Activated CD4-positive, alpha-beta T cell treated with anti-CD3 and anti-CD28 coated beads, Interleukin-10, Interleukin-2, amounts not matched to agents 100 ng/mL and 50 ng/mL, durations not matched to agents 16 hours and 8 hours (primary cell): ENCODE measurements around the gene KRTAP3-2.
"Not testable (repeated sequence)": the region's sequence is repeated elsewhere in the genome, so short reads cannot be mapped to it uniquely, and the experiment has no call there.

Experiments used
- DNase-seq: peaks from one replicate; pipeline ENCODE4 v3.0.0-alpha.2; 2020

Gene KRTAP3-2

DNA sequence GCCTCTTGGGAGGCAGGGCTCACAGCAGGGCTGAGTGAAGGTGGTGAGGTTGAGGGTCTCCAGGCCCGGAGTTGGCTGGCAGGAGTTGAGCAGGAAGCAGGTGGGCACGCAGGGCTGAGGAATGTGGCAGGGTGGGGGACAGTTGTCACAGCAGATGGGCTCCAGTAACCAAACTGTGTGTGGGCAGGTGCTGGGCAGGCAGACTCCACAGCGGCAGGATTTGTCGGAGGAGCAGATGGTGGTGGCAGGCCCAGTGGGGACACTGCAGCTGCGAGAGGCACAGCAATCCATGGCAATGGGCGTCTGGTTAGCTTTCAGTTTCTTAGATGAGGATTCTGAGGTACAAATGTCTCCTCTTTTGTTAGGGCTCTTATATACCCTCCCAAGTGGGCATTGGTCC, at the start of gene KRTAP3-2:
KRTAP3-2 (minus strand) TSS at position 344 of the 400 bp plus-strand sequence; CDS start at position 291, 53 bp downstream.
- not testable (repeated sequence) for DNase-seq

DNA sequence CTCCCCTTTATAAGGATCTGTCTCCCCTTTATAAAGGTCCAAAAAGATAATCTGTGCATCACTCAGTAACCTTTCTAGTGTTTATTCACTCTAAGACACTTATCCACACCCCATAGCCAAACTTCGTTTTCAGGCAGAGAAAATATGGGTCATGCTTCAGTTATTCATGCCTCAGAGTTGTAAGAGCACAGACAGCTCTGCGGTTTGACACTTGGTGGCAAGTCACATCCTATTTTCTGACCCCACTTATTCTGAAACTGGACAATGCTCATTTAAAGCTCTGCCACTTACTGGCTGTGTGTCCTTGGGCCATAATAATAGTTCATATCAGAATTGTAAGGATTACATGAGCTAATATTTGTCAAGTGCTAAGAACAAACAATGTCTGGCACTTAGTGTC, 49.4 kb upstream of the KRTAP3-2 start:
- no peak for DNase-seq

DNA sequence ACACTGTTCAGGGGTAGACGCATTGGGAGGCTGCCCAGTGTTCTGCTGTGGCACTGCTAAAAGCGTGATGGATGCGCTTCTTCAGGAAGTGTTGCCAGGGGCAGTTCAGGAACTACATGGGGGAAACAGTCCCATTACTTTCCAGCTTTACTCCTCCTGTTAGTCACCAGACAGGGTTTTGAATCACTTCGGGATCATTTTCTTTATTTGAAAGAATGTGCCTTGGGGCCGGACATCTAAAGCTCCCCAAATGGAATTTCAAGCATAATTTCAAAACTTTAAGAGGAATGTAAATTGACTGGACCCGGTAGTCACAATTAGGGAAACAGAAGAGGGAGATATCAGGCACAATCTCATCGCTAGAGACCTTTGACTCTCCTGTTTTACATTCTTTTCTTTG, 48.7 kb upstream of the KRTAP3-2 start:
- no peak for DNase-seq

DNA sequence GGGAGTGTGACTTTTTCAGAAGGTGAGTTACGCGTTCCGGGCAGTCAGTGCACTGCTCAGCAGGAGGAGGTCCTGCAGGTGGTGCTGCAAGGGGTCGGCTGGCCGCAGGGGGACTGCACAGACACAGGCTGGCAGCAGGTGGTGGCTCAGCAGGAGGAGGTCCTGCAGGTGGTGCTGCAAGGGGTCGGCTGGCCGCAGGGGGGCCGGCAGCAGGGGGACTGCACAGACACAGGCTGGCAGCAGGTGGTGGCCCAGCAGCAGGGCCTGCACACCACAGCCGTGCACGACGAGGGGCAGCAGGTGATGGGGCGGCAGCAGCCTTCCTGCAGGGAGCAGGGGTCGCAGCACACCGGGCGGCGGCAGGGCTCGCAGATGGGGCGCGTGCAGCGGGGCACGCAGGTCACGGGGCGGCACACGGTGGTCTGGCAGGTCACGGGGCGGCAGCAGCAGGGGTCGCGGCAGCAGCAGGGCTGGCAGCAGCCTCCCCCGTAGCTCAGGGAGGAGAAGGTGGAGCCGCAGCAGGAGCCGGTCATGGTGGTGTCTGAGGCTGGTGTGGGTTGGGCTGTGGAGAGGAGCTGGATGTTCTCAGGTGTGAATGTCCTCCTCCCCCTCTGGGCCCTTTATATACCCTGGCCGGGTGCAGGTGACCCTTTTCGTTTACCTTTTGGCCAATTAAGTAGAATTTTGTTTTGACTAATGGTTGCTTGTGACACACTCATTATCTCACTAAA, 47.2 kb upstream of the KRTAP3-2 start, which contains the start of gene KRTAP2-1:
KRTAP2-1 (minus strand) TSS at position 582 of the 731 bp plus-strand sequence; CDS start at position 533, 49 bp downstream.
- DNase-seq = not testable (repeated sequence)

DNA sequence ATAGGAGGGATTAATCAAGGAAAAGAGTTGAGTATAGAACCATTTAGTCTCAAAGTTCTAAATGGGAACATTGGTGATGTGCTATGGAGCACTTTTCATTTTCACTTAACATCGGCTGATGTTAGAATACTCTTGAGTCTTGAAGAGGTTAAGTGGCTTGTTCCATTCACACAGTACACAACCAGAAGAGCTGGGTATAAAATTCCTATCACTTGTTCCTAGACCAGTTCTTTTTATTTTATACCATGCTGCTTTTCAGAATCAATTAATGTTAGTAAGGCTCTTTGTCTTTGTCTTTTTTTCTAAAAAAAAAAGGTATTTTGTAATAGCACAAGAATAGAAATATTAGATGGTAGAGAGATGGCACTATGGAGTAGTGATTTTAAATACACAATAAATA, 43.2 kb upstream of the KRTAP3-2 start:
- DNase-seq = no peak

DNA sequence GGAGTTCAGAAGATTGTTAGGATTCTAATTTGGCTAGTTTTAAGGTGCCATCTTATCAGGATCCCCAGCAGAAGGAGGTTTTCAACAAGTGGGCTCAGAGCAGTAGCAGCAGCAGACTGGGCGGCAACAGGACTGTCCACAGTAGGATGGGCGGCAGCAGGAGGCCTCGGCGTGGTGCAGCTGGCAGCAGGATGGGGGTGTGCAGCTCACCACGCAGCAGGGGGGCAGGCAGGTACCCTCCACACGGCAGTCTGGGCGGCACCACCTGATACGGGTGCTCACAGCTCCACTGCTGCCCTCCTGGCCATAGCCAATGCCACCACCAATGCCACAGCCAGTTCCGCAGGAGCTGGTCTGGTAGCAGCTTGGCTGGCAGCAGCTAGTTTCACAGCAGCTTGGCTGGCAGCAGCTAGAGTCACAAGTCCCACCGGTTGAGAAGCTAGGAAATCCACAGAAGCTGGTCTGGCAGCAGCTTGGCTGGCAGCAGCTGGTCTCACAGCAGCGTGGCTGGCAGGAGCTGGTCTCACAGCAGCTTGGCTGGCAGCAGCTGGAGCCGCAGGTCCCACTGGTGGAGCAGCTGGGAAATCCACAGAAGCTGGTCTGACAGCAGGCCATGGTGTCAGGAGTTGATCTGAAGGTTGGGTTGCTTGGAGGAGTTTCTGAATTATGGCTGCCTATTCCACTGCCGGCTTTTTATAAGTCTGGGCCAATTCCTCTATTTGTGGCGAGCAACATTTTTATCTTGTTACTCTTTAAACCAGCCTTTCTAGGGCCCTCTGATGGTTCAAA, 41.3 kb upstream of the KRTAP3-2 start, which contains the start of gene KRTAP1-1:
KRTAP1-1 (minus strand) TSS at position 668 of the 789 bp plus-strand sequence; CDS start at position 615, 53 bp downstream.
- not testable (repeated sequence) for DNase-seq

DNA sequence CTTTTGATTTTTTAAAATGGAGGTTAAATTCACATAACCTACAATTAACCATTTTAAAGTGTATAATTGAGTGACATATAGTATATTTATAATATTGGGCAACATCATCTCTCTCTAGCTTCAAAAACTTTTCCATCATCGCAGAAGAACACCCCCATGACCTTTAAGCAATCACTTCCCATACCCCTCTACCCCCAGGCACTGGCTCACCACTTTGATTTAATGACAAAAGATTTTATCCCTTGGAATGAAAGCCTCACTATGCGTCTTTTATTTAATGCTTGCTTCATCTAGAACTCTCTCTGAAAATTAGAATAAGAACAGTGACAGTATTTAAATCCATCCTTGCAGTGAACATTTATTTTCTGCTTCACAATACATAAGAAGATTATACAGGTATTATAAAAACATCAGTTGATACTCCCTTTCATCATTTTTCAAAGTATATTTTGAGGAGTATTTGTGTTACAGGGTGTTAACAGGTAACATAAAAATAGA, 38.2 kb upstream of the KRTAP3-2 start:
- no peak for DNase-seq

DNA sequence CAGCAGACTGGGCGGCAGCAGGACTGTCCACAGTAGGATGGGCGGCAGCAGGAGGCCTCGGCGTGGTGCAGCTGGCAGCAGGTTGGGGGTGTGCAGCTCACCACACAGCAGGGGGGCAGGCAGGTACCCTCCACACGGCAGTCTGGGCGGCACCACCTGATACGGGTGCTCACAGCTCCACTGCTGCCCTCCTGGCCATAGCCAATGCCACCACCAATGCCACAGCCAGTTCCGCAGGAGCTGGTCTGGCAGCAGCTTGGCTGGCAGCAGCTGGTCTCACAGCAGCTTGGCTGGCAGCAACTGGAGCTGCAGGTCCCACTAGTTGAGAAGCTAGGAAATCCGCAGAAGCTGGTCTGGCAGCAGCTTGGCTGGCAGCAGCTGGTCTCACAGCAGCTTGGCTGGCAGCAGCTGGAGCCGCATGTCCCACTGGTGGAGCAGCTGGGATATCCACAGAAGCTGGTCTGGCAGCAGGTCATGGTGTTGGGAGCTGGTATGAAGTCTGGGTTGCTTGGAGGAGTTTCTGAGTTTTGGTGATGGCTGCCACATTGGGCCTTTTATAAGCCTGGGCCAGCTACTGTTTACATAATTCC, 34.7 kb upstream of the KRTAP3-2 start, which contains the start of gene KRTAP1-3:
KRTAP1-3 (minus strand) TSS at position 529 of the 590 bp plus-strand sequence; CDS start at position 476, 53 bp downstream.
- not testable (repeated sequence) for DNase-seq

DNA sequence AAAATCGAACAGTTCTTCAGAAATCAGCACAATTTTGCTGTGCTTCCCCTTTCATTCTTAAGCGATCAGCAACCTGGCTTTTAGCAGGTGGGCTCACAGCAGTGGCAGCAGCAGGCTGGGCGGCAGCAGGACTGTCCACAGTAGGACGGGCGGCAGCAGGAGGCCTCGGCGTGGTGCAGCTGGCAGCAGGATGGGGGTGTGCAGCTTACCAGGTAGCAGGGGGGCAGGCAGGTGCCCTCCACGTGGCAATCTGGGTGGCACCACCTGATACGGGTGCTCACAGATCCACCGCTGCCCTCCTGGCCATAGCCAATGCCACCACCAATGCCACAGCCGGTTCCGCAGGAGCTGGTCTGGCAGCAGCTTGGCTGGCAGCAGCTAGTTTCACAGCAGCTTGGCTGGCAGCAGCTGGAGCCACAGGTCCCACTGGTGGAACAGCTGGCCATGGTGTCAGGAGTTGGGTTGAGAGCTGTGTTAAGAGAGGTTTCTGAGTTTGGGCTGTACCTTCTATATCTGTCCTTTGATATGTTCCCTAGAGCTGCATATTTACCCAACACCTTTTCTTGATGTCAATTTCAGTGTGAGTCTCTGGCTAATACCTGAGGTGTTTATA, 30.0 kb upstream of the KRTAP3-2 start, which contains the start of gene KRTAP1-4:
KRTAP1-4 (minus strand) TSS at position 563 of the 613 bp plus-strand sequence; CDS start at position 446, 117 bp downstream.
- DNase-seq = no peak

DNA sequence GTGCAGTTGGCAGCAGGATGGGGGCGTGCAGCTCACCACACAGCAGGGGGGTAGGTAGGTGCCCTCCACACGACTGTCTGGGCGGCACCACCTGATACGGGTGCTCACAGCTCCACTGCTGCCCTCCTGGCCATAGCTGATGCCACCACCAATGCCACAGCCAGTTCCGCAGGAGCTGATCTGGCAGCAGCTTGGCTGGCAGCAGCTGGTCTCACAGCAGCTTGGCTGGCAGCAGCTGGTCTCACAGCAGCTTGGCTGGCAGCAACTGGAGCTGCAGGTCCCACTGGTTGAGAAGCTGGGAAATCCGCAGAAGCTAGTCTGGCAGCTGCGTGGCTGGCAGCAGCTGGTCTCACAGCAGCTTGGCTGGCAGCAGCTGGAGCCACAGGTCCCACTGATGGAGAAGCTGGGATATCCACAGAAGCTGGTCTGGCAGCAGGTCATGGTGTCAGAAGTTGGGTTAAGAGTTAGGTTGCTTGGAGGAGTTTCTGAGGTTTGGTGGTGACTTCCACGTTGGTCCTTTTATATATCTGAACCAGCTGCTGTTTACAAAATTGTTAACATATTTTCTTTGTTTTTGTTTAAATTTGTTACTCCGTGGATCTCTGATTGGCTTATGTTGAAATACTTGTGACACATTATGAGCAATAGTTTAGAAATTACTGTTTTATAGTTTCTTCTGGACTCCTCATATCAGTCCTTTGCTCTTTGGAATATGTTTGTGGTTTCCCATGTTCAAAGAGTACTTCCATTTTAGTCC, 27.2 kb upstream of the KRTAP3-2 start, which contains the start of gene KRTAP1-5:
KRTAP1-5 (minus strand) TSS at position 494 of the 757 bp plus-strand sequence; CDS start at position 441, 53 bp downstream.
- no peak for DNase-seq

DNA sequence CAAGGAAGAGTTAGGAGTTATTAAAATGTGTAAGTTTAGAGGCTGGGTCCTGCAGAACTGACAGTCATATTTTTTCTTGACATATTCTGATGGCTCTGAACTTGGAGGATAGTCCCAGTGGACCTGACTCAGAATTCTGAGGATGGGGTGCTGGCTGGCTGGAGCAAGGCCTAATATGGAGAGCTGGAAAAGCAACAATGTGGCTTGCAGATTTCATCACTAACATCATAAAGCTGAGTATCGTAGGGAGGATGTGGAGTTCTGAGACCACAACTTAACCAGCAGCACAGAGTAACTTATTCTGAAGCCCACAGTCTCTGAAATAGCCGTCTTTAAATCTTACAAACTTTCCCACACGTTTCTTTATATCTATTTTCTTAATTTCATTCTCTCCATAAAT, 25.0 kb upstream of the KRTAP3-2 start:
- DNase-seq = no peak

DNA sequence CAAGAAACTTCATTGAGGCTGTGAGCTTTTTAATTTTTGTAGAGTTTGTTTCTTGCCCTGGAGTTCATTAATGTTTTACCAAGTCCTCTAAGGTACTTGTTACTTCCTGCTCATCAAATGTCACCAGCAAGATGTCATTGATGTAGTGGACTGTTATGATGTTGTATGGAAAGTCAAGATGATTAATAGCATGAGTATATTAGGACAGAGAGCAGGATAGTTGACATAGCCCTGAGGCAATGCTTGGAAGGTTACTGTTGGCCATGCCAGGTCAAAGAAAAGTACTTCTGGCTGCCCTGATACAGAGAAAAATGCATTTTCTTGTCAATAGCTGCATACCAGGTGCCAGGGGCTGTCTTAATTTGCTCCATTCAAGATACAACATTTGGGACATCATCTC, 20.6 kb upstream of the KRTAP3-2 start:
- DNase-seq = no peak

DNA sequence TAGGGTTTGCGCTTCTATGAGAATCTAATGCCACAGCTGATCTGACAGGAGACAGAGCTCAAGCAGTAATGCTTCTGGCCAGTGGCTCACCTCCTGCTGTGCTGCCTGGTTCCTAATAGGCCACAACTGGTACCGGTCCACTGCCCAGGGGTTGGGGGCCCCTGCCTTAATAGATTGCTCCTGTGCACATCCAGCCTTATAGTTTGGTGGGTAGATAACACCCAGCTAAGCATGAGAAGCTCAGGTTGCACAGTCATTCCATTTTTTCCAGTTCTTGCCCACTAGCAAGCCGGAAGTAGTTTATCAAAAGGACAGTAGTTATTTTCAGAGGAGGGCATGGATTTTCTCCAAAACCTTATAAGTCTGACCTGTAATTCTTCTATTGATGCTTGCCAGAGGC, 19.7 kb upstream of the KRTAP3-2 start:
- no peak for DNase-seq

DNA sequence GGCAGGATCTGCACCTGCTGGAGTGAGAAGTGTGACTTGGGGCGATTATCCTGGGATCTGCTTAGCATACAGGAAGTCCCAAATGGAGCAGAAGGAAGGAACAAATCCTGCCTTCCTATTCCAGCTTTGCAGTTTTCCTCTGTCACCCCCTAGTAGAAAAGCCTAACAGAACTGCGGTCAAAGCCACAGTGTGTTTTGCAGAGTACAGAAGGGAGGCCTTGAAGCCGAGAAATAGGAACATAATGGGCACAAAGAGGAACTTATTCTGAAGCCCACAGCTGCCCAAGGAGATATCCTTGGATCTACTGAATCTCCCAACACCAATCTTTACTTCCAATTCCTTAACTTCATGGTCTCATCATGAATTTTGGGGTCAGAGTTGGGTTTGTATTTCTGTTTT, 18.8 kb upstream of the KRTAP3-2 start:
- no peak for DNase-seq

DNA sequence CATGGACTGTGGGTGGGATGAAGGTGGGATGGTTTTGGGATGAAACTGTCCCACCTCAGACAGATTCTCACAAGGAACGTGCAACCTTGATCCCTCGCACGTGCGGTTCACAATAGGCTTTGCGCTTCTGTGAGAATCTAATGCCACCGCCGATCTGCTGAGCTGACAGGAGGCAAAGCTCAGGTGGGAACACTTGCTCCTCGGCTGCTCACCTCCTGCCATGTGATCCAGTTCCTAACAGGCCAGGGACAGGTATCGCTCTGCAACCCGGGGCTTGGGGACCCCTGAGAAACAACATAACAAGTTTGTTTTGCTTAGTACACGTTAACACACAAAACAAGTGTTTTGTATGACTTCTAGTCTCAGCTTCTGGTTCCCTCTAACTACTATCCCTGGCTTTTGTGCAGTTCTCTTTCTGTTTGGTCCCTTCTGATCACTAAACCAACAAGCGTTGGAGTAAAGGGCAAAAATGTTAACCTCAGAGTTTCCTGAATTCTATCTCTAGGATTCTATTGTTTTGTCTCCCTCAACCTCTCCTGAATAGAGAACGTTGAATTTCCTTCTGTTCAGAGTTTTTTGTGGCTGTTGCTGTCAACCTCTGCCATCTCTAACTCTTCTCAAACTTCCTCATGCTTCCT, 17.0 kb upstream of the KRTAP3-2 start:
- no peak for DNase-seq

DNA sequence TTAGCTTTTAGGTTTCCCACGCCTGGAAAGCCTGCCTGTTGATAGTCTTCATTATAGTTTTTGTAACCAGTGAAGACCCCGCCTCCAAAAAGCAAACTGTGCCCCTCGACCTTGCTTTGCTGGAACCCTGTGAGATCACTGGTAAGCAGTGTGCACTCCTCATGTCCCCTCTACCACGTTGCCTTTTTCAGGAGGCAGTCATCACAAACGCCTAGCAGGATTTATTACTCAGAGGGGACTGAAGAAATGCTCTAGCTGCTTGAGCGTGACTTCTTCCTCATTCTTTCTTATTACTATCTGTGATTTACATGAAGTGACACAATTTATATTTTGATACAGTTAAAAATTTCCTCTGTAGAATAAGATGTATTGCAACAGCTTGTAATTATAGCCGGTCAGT, 15.7 kb upstream of the KRTAP3-2 start:
- no peak for DNase-seq

DNA sequence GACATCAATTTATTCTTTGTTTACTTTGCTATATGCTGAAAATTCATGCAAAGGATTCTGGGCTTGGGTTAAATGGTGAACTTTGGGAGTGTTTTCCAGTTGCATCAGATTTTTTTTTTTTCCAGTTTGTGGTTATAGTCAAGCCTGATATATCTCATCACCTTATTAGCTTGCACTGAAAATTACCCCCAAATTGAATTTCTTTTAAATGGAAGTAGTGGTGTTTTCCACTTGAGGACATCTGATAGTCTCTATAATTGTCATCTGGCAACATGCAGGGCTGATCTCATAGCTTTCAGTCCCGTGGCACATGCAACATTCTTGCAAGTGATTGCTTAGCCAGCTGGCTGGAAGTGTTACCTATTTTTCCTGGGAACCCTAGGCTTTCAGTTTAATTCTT, 13.9 kb upstream of the KRTAP3-2 start:
- DNase-seq = no peak

DNA sequence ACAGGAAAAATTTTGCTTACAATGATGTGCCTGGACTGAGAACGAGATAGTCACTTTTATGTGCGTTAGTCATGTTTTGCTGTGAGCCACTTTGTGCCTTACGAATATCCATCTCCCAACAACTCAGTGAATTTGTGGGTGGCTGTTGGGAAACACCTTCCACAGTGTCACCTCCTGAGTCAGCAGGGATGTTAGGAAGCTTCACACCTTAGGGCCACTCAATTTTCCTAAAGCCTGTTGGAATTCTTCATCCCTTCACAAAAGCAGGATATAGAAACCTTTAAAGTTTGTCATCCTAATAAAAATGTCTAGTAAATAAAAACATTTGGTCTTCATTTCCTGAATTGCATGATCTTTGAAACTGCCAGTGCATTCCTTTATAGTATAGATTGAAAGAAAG, 13.5 kb upstream of the KRTAP3-2 start:
- DNase-seq = no peak

DNA sequence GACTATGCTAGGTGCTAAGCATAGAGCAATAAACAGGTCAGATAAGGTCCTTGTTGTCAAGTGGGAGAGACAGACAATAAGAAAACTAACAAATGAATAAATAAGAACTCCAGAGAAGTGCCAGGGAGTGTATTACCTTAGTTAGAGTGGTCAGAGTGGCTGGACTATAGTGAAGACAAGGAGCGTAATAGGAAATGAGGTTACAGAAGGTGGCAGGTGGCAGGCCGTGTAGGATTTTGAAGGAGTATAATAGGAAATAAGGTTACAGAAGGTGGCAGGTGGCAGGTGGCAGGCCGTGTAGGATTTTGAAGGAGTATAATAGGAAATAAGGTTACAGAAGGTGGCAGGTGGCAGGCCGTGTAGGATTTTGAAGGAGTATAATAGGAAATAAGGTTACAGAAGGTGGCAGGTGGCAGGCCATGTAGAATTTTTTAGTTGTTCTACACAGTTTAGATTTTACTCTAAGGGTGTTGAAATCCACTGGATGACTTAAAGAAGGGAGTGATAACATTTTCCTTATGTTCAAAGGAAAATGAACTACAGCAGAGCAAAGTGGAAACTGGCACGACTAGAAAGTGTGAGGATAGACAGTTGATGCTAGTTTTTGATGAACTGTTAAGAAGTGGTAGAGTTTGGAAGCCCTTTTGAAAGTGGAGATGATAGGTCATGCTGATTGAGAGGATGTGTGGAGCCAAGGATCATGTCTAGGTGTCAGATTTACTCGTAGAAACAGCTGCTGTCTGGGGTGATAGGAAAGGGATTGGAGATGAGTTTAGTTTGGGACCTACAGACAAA, 12.8 kb upstream of the KRTAP3-2 start:
- DNase-seq = no peak

DNA sequence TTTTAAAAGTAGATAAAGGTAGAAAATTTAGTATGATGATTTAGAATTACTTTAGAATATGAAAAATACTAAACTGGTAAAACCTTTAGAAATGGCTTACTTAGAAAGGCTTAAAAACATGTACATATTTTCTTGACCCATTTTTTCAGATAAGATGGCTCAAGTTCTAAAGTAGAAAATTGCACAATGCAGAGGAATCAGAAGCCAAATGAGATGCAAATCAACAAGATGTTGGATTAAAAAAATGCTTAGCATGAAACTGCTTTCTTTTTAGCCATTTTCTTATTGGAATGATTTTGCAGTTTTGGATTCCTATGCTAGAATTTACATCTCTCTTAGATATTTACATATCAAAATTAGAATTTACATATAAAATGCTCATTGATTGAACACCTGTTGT, 10.7 kb upstream of the KRTAP3-2 start:
- no peak for DNase-seq
